Adipose tissue (tissue), 3 donors: ENCODE data around the gene LONRF2. TPM values are rescaled to one million over a fixed set of nuclear protein-coding genes. Genes with fewer than 3 reads are reported as not detected.

Experiments
- H3K27ac ChIP-seq: one replicate; pipeline ENCODE4 v1.5.1; 2013; ENCODE audit warnings: low read depth, low read length
- WGBS, 3 donors: extraction: QIAGEN DNeasy Blood & Tissue Kit; methylation state at CpG; one replicate each; pipeline ENCODE4 v1.1.7; 2013; 5-methylcytosine and 5-hydroxymethylcytosine counted together
- polyA plus RNA-seq, 3 donors: library from polyadenylated mRNA; stranded (reverse); fragments of 200-250 nt; gene quantifications; one replicate each; pipeline ENCODE4 v1.2.3, GENCODE V29; 2013
- donor health status: healthy with polysubstance abuse.
- donor health status: Bipolar disorder and iron deficiency.
- donor health status: healthy.

The LONRF2 gene
- polyA plus RNA-seq, 3 donors: 1.3 to 1.7 (median 1.5) TPM

DNA sequence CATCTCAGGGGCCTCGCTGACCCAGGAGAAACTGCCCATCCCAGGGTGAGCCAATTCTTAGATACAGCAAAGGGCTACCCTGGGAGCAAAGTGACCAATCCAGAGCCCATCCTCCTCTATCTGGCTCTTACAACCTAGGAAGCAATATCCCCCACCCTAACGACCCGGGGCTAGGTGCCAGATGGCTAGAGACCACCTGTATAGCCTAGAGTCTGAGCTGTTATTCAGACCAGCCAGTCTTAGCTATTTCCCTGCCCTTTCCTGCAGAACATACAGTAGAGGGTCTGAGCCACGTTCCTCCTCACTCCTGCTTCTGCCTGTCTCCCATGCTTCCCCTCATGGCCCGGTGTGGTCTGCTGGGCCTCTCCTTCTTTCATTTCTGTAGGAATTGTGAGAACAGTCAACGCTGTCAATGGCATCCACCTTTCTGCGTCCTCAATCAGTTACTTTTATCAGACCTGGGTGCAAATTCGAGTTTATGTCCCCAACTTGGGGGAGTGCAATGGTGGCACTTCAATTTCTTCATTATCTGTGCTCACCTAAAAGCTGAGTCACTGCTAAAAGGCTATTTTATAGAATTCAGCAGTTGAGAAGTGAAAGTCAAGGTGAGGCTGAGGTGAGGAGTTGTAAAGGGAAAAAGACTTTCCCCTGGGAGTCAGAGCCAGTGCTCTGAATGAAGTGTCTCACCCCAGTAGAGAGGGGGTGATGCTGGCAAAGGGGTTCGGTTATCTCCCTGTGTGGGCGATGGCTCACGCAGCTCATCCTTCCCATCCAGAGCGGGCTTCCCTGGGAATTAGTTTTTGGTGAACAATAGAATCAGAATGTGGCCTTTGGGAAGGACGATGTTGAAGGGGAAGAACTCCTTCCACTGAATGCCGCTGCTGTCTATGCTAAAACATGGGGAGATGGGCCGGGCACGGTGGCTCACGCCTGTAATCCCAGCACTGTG, 42.4 kb downstream of the LONRF2 start:
- WGBS, 3 donors: 83 to 87% (median 85%) methylated on average over 17 of the region's 17 CpGs
- no peak overlapping the region for H3K27ac ChIP-seq

DNA sequence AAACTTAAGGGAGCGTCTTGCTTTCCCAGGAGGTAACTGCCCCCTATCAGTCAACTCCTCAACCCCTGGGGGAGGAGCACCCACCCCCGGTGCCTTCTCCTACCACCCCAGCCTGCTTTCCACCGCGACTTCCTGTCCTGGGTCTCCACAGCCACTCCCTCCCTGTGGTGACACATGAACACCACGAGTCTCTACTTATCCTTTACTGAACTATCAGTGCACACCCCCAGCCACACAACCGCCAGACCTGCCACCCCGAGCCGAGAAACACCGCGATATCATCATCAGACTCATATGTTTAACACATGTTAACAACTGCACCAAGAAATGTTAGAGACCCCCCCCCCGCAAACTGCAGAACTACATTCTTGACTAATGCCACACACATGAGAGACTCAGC, 43.3 kb downstream of the LONRF2 start:
- WGBS, 3 donors: 80 to 94% (median 84%) methylated on average over 11 of the region's 11 CpGs
- H3K27ac ChIP-seq: no peak overlapping the region

DNA sequence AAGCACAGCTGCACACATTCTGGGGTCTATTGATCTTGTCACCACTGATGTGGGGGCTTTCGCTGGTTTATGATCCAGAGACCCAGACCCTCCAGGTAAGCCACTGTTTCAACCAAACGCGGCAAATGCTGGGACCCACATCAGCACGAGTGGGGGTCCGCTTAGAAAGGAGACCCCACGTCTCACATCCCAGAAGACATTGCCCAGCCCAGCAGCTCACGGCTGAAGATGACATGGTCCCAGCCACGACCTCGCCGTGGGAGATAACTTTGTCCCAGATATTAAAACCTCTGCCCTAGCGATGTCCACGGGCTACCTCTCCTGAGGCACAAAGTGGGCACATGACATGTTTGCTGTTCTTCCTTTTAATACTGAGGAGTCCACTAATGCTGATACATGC, 43.8 kb downstream of the LONRF2 start:
- 84 to 93% (median 86%) methylated on average over 12 of the region's 12 CpGs for WGBS, 3 donors
- no peak overlapping the region for H3K27ac ChIP-seq

DNA sequence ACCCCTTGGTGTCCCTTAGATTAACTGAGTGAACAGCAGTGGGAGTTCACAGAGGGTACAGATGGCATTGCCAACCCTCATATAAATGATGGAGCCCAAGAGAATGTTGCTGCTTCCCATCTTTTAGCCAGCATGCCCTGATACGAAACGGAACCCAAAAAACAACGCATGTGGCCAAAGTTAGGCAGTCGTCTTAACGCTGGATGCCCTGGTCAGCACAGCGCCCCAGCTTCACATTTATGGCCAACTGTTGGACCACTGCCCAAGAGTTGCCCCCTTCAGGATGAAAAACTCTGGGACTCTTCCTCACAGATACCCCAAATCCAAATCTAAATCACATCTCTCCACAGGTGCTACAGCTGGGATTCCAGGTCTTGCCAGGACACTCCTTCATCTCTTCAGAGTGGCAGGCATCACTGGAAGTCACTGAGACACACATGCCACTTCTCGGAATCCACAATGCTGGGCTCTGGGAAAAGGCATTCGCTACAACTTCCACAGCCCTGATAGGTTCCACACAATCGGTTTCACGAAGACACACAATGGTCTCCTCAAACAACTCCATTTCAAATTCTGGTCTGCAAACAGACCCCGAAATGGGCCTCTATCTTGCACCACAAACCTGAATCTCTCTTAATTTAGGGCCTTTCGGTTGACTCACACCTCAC, 44.6 kb downstream of the LONRF2 start:
- no peak overlapping the region for H3K27ac ChIP-seq
- 96 to 97% (median 97%) methylated on average over 12 of the region's 12 CpGs for WGBS, 3 donors

GRCh38 chr2:100276716-100277115, 45.6 kb downstream of the LONRF2 start:
- no peak overlapping the region for H3K27ac ChIP-seq
- 90 to 93% (median 91%) methylated on average over 4 of the region's 4 CpGs for WGBS, 3 donors

DNA sequence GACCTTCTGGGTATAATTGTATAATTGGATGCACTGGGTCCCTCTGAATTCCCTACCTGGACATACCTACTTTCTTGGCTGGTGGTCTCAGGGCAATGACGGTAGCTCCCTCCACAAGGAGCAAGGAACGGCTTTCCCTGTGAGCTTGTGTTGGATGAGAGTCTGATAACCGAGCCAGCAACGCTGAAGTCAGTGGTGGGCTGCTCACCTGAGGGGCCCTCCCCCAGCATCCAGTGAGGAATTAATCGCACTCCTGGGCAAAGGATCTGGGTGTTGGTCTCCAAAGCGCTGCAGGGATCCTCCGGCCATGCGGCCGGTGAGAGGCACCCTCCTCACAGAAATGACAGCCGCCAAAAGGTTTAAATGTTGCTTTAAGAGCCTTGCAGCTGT, 47.1 kb downstream of the LONRF2 start:
- 84 to 86% (median 84%) methylated on average over 10 of the region's 10 CpGs for WGBS, 3 donors
- H3K27ac ChIP-seq: no peak overlapping the region

GRCh38 chr2:100274566-100275199, 47.6 kb downstream of the LONRF2 start:
- 91 to 93% (median 93%) methylated on average over 17 of the region's 17 CpGs for WGBS, 3 donors
- H3K27ac ChIP-seq: no peak overlapping the region

GRCh38 chr2:100274076-100274475, 48.2 kb downstream of the LONRF2 start:
- 68 to 70% (median 69%) methylated on average over 6 of the region's 6 CpGs for WGBS, 3 donors
- no peak overlapping the region for H3K27ac ChIP-seq

GRCh38 chr2:100273387-100273786, 48.9 kb downstream of the LONRF2 start:
- 92 to 98% (median 95%) methylated on average over 1 of the region's 1 CpG for WGBS, 3 donors

DNA sequence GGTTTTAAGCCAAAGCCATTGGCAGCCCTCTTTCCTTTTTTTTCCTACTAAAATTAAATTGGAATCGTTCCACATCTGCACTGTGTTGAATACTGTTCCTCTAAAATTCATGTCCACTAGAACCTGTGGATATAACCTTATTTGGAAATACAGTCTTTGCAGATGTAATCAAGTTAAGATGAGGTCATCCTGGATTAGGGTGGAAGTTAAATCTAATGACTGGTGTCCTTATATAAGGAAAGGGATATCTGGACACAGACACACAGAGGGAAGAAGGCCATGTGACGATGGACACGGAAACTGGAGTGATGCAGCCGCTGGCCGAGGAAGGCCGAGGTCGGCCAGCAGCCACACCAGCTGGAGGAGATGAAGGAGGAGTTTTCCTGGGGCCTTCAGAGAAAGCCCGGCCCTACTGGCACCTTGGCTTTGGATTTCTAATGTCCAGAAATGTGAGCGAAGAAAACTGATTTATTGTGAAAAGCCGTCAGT, 49.4 kb downstream of the LONRF2 start:
- H3K27ac ChIP-seq: peak overlapping the region; percentile 25
- WGBS, 3 donors: 56 to 80% (median 62%) methylated on average over 10 of the region's 10 CpGs

More at GRCh38 chr2:100273387-100273786, 48.9 kb downstream of the LONRF2 start:
- H3K27ac ChIP-seq: peak overlapping the region; percentile 25

- H3K27ac ChIP-seq: no peak overlapping the region
- WGBS, 3 donors: 94 to 97% (median 95%) methylated on average over 5 of the region's 5 CpGs
Observed at GRCh38 chr2:100271210-100271609, 51.1 kb downstream of the LONRF2 start.

DNA sequence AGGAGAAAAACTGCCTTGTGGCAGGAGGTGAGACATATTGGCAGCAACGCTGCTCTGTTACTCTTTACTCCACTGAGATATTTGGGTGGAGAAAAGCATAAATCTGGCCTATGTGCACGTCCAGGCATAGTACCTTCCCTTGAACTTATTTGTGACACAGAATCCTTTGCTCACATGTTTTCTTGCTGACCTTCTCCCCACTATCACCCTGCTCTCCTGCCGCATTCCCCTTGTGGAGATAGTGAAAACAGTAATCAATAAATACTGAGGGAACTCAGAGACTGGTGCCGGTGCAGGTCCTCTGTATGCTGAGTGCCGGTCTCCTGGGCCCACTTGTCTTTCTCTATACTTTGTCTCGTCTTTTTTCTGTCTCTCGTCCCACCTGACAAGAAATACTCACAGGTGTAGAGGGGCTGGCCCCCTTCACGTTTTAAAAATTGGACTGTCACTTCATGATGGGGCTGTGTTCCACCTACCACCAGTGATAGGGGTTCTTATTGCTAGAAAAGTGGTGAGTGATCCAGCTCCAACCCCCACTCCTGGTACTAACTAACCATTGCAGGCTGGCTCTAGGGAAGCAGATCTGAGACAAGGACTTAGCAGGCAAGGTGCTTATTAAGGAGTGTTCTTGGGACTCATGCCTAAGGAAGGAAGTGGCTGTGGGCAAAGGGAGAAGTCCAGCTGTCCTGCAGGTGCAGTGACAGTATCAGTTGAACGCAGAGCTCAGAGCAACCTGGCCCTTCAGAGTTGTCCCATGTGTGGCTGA, 51.7 kb downstream of the LONRF2 start:
- WGBS, 3 donors: 58 to 91% (median 90%) methylated on average over 9 of the region's 9 CpGs
- no peak overlapping the region for H3K27ac ChIP-seq

- WGBS, 3 donors: 57 to 88% (median 66%) methylated on average over 5 of the region's 5 CpGs
- H3K27ac ChIP-seq: no peak overlapping the region
Observed at GRCh38 chr2:100269889-100270288, 52.4 kb downstream of the LONRF2 start.

GRCh38 chr2:100268986-100269385, 53.3 kb downstream of the LONRF2 start:
- no peak overlapping the region for H3K27ac ChIP-seq
- 83 to 96% (median 86%) methylated on average over 4 of the region's 4 CpGs for WGBS, 3 donors

DNA sequence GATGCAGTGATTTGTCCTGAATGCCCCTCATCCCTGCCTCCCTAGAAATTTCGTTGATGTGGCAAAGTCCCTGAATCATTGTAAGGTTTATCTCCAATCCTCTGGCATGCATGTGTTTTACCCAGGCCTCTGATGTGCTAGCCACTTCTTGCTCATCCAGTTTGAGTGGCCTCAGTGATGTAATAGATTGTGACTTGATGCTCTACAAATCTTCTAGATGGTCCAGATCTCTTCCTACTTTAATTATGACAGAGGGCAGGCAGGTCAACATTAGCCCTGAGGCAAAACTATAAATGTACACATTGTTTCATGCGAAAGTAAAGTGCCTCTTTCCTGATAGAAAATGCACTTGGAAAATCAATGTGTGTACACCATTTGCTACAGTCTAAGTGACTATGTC, 54.5 kb downstream of the LONRF2 start:
- WGBS, 3 donors: 52 to 80% (median 69%) methylated on average over 2 of the region's 2 CpGs
- no peak overlapping the region for H3K27ac ChIP-seq

DNA sequence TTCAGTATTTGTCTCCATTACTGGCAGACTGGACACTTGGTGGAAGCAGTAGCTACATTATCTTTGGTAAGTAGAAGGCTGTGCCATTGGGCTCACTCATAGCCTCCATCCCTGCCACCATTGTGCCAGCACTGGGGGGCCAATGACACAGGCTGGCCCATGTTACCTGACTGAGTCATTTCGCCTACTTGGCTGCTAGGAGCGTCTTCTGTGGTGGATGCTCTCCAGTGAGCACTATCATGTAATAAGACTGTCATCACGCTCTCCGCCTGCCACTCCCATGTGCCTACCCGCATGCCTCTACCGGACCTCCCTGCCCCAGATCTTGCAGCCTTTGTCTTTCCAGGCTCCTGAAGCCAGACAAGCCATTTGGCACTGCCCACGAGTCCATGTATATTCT, 56.2 kb downstream of the LONRF2 start:
- 95 to 97% (median 96%) methylated on average over 7 of the region's 7 CpGs for WGBS, 3 donors
- H3K27ac ChIP-seq: no peak overlapping the region

DNA sequence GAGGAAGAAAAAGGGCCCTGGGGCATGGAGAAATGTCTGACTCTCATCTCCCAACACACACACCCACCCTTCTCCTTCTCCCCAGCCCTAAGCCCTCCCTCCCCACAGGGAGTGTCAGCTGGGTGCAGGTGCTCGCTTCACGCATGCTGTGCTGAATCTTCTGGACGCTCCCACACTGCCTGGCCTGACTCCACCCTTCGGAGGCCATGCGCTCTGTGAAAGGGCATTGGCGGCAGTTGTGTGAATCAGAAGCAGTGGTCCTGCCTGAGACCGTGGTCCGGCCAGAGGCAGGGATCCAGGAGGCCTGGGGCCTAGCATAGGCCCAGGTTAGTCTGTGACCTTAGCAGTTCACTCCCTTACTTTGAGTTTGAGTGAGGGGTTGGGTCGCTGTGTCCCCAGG, 57.1 kb downstream of the LONRF2 start:
- WGBS, 3 donors: 82 to 97% (median 93%) methylated on average over 9 of the region's 9 CpGs
- no peak overlapping the region for H3K27ac ChIP-seq

- no peak overlapping the region for H3K27ac ChIP-seq
- WGBS, 3 donors: 83 to 96% (median 96%) methylated on average over 4 of the region's 4 CpGs
Observed at GRCh38 chr2:100264651-100265050, 57.6 kb downstream of the LONRF2 start.
